ENCODE results near the gene HSPA12A. TPM values are rescaled to one million over a fixed set of nuclear protein-coding genes. Genes with fewer than 3 reads are reported as not detected.

Gene HSPA12A
- total and polyA plus RNA-seq, 2 of the 13 experiments (the other 11 are each of a cell fraction or from before 2014, with no cell fraction given): 6.4 to 13.6 TPM

DNA sequence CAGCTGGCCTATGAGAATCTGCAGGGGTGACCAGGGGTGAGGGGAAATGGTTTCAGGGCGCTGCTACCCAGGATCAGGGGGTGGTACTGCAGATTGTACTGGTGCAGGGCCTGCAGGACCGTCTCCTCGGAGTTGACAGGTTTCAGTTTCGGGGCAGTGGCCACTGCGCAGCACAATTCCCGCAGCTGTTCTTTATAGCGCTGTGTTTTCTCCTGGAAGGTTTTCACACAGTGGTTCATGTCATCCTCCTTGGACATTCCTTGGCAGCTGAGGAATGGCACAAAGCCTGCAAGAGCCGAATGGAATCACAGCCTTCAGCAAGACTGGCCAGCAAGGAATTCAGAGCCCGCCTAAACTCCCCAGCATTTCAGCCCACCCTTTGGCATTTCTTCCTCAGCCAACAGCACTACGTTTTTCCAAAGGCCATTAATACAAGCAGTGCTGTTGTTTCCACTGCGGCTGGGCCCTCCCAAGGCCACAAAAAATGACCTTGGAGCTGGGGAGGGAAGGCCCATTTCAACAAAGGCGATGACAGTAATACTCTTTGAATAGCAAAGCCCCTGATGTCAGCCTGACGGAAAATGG lies 76.7 kb downstream of the HSPA12A start:
- BruUV-seq (replicated peaks): no TSS peak
- Histone ChIP-seq H3K9ac (ENCODE audit: insufficient read depth, low read depth, low read length) (peak overlapping the region; percentile 47), H3K9me3 (ENCODE audit: low read length) (peaks cover 5% of the 10 kb centered on the region; the same call in 1 of the 2 replicates), H3K27ac (ENCODE audit: extremely low read length, insufficient read depth, low read length) (peak overlapping the region; percentile 45), H3K79me2 (ENCODE audit: insufficient read depth, low read length) (peaks cover 3% of the 10 kb centered on the region), H3K27me3 (ENCODE audit: control insufficient read depth in 1 of 2, insufficient read depth in 2 of 2, low read length in 2 of 2) (no peaks in the 10 kb centered on the region), H4K20me1 (ENCODE audit: insufficient read depth, low read length) (no peaks in the 10 kb centered on the region), H3K4me2 (ENCODE audit: low read depth, low read length) (peak overlapping the region; percentile 28), H3K36me3 (replicated peaks in 1 of 2; ENCODE audit: control insufficient read depth in 1 of 2, insufficient read depth in 2 of 2, low read length in 2 of 2) (no peaks in the 10 kb centered on the region), H3K4me1 (ENCODE audit: insufficient read depth, low read length) (peaks cover 66% of the 10 kb centered on the region), H3K4me3 (replicated peaks in 1 of 3; ENCODE audit: insufficient read depth in 1 of 3, low read depth in 2 of 3, low read length in 3 of 3) (no peak overlapping the region), H2AFZ (ENCODE audit: low read length) (no peak overlapping the region)
- POLR2A ChIA-PET: no interaction called here
- ATAC-seq (peak; percentile 55), DNase-seq (ENCODE audit: low spot score) (peak; percentile 83), FAIRE-seq (peak; percentile 74)
- intact Hi-C loops (cut with micrococcal nuclease; ENCODE audit: unreplicated experiment): no loop called here
- 51% methylated on average over 13 of the region's 13 CpGs for WGBS (ENCODE audit: low lambda C conversion rate)
- in situ Hi-C loops (cut with HindIII; ENCODE audit: extremely low pct_ligation_motif_present, low pct_unique_long_range_greater_than_20kb): no loop called here
- CTCF ChIA-PET (ENCODE audit: low intra/inter-chr PET ratio, low total read pairs): no interaction called here
- TF ChIP-seq FOXP1 (IDR thresholded peaks at IDR 0.05) (no peak), FOXP1 (CRISPR knock-in tag; IDR thresholded peaks at IDR 0.05) (0 out of 2 replicates have a peak, but pooled peaks have one; percentile 22), ZNF704 (CRISPR knock-in tag; IDR thresholded peaks at IDR 0.05; ENCODE audit: borderline replicate concordance) (no peak), EP300 (IDR thresholded peaks at IDR 0.05; ENCODE audit: low read depth in 2 of 2, low read length in 2 of 2) (peak in 1 of 2 experiments; percentile 45; a peak in 1 of 4 replicates), EP300 (CRISPR knock-in tag; IDR thresholded peaks at IDR 0.05; ENCODE audit: borderline replicate concordance) (no peak), HDAC2 (CRISPR knock-in tag; IDR thresholded peaks at IDR 0.05) (0 out of 2 replicates have a peak, but pooled peaks have one; percentile 19), ZNF501 (CRISPR knock-in tag; IDR thresholded peaks at IDR 0.05) (0 out of 2 replicates have a peak, but pooled peaks have one; percentile 16), GATAD2A (CRISPR knock-in tag; IDR thresholded peaks at IDR 0.05) (peak; percentile 82), THAP11 (CRISPR knock-in tag; IDR thresholded peaks at IDR 0.05) (no peak), PRDM10 (CRISPR knock-in tag; IDR thresholded peaks at IDR 0.05; ENCODE audit: low read depth) (no peak), CEBPZ (IDR thresholded peaks at IDR 0.05; ENCODE audit: low read length) (no peak), RFX1 (IDR thresholded peaks at IDR 0.05) (no peak), UBTF (CRISPR knock-in tag; IDR thresholded peaks at IDR 0.05) (0 out of 2 replicates have a peak, but pooled peaks have one; percentile 26), SPEN (CRISPR knock-in tag; IDR thresholded peaks at IDR 0.05; ENCODE audit: low read depth) (no peak)
